Adrenal gland (tissue), 12 donors: Measurements from ENCODE around the gene KDM4B. TPM values are rescaled to one million over a fixed set of nuclear protein-coding genes. Genes with fewer than 3 reads are reported as not detected.

Source experiments
- DNase-seq, 7 donors: peaks; one replicate each; pipeline ENCODE4 v3.0.0-alpha.2; 2019 to 2020
- H3K27ac ChIP-seq, 5 donors: fragments of 200-600 bp; sonication (generic) in 4 of 5; 1 replicate in 3 of 5; 2 replicates in 2 of 5; pipeline versions ENCODE4 v1.5.1 to v1.8.0; 2016 to 2020; ENCODE audit warnings: mild to moderate bottlenecking in 1 of 5
- H3K27me3 ChIP-seq: fragments of 200-600 bp; 2 replicates; pipeline ENCODE4 v1.8.0; 2021
- H3K36me3 ChIP-seq, 2 donors: fragments of 200-600 bp; replicated peaks in 1 of 2; 1 replicate in 1 of 2; 2 replicates in 1 of 2; pipeline versions ENCODE4 v1.5.1 to v1.8.0; 2018 to 2022
- H3K4me1 ChIP-seq, 2 donors: fragments of 200-600 bp; replicated peaks in 1 of 2; 1 replicate in 1 of 2; 2 replicates in 1 of 2; pipeline versions ENCODE4 v1.5.1 to v1.8.0; 2018 to 2021
- H3K4me3 ChIP-seq, 4 donors: fragments of 200-600 bp; sonication (generic) in 3 of 4; one replicate each; pipeline ENCODE4 v1.5.1; 2016 to 2018
- H3K9me3 ChIP-seq, 3 donors: fragments of 200-600 bp; sonication (generic) in 1 of 3; replicated peaks in 1 of 3; 1 replicate in 2 of 3; 2 replicates in 1 of 3; pipeline versions ENCODE4 v1.5.1 to v1.8.0; 2016 to 2021
- CTCF ChIP-seq, 6 experiments: fragments of 450-650 bp in 4 of 6; fragments of 200-600 bp in 2 of 6; sonication (generic) in 1 of 6; IDR thresholded peaks; 1 replicate in 5 of 6; 2 replicates in 1 of 6; pipeline versions ENCODE4 v1.5.1 to v1.8.0; 2016 to 2021; ENCODE audit warnings: antibody characterized with exemption in 6 of 6, mild to moderate bottlenecking in 2 of 6, moderate library complexity in 1 of 6
- POLR2A ChIP-seq, 2 donors: fragments of 450-650 bp; IDR thresholded peaks; one replicate each; pipeline ENCODE4 v1.6.1; 2017; ENCODE audit warnings: antibody characterized with exemption in 2 of 2, mild to moderate bottlenecking in 2 of 2, moderate library complexity in 1 of 2
- WGBS, 4 donors: extraction: QIAGEN DNeasy Blood & Tissue Kit in 2 of 4; methylation state at CpG; one replicate each; pipeline versions ENCODE4 v1.1.5 to v1.1.7; 2013 to 2017; 5-methylcytosine and 5-hydroxymethylcytosine counted together
- intact Hi-C, 2 donors: fragments of 100-400 bp; cut with DNase I; formaldehyde crosslinking; loops; one replicate each; pipeline versions ENCODE4 v1.14.1 to v1.15.0; 2022 to 2023
- polyA plus RNA-seq, 3 donors: library from polyadenylated mRNA; stranded (reverse); fragments of 200-250 nt in 2 of 3; fragments of 350-450 nt in 1 of 3; fragmentation: Illumina TruSeq in 1 of 3; extraction: RNeasy Lipid Tissue Mini Kit (QIAGEN cat#74804) in 1 of 3; gene quantifications; one replicate each; pipeline ENCODE4 v1.2.3, GENCODE V29; 2013 to 2014
- total RNA-seq, 9 donors: library from RNA; depleted of rRNA in 4 of 9; stranded (reverse); fragments of >200 nt in 4 of 9; fragments of 120-200 nt in 1 of 9; fragmentation: NEBNext Ultra II Directional in 1 of 9; extraction: Animal tissue kit (Norgen Biotek cat#: 25700) in 1 of 9; gene quantifications; one replicate each; pipeline versions ENCODE4 v1.1.0 to v1.2.4, GENCODE V29; 2013 to 2023
- donor health status: healthy with polysubstance abuse.
- donor health status: Bipolar disorder and iron deficiency.
- donor health status: DM: yes; HTN: yes; CAD: no.
- donor health status: DM: no; HTN: no; CAD: no.
- donor health status: DM: no; HTN: no; CAD: no.
- donor health status: DM: yes; HTN: yes; CAD: no.

The KDM4B gene
- total and polyA plus RNA-seq, 12 donors, result 9.8 to 65.1 (median 39.9) TPM

DNA sequence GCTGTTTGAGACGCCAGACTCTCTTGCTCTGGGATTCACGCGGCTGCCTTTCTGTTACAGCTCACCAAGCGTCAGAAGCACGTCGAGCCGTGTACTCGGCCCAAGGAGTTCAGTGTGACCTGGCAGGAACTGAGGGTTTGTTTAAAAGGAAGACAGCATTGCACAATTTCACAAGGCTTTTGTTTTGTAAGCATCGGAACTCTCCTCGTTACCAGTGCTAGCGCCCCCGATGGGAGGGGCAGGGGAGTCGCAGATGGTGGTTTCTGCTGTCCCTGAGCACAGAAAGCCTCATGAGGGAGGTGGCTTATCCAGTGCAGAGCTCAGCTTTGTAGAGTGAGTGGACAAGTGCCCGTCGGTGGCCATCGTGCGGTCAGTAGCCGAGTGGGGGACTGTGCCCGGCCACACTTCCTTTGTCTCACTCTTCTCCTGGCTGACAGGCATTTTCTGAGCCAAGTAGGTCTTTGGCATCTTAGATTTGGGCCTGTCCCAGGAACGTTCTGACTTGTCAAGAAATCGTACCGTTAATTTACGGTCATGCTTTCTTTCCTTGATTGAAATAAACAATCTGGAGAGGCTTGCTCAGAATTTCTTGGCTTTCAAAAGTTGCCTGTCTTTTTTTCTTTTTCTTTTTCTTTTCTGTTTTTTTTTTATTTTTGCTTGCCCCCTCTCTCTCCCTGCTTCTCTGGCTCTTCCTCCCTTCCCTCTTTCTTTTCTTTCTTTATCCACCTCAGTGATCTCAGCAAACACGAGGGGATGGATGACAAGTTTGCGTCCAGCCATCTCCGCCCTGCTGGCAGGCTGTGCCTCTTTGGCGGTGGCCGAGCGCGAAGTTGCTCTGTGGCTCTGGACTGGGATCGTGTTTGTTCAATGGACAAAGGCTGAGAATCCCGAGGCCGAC is 7.7 kb downstream of the KDM4B start:
- H3K4me1 ChIP-seq, result peaks cover 39 to 77% of the 10 kb centered on the region in 2 donors
- H3K36me3 ChIP-seq, result no peaks in the 10 kb centered on the region
- intact Hi-C loops, result loop anchor here in 1 of 2 donors (10.0 kb wide), 1 partner anchor 48 kb away; no protein-coding TSS in a partner anchor
- 14 to 26% (median 22%) methylated on average over 27 to 33 of the region's 33 CpGs for WGBS, 4 donors
- H3K4me3 ChIP-seq, result no peak overlapping the region
- peak overlapping the region; percentile 78 to 91 (median 86) for H3K27ac ChIP-seq
- H3K9me3 ChIP-seq, result no peaks in the 10 kb centered on the region
- peak; percentile 81 to 96 (median 93) for DNase-seq
- TF ChIP-seq CTCF (IDR thresholded peaks at IDR 0.05) (peak; percentile 35 to 62 (median 52)), POLR2A (IDR thresholded peaks at IDR 0.05) (peak; percentile 48 to 84)
- H3K27me3 ChIP-seq, result no peaks in the 10 kb centered on the region

DNA sequence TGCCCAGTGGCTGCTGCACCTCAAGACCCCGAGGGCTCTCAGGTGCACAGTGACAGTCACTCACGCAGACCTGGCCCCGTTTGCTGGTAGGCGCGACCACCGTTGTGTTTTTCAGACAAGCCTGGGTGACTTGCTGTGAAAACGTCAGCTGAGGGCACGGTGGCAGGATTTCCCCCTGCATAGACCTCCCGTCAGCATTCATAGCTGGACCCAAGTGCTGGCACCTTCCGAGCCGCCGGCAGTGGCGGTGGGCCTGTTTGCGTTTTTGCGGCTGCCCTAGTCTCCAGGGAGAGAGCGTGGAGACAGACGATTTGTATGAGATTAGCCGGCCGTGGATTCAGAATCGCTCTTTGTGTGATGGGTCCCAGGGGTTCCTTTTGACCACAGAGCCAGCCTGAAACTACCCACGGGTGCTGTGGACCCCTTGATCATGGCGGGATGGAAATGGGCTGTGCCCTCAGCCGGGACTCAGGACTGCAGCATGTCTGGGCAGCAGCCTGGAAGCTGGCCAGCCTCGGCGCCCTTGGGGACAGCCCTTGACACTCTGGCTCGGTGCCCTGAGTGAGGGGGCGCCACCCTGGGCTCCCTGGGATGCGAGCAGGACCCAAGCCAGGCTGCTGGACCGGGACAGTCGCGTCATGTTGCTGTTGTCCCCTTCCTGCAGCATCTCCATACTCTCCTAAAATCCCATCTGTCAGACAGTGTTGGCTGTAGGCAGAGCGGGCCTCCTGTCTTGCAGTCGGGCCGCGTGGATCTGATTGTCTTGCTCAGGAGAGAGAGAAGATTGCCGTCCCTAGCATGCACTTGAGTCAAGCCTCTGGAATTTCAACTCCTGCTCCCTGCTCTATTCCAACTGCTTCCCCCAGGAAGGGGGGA is 8.6 kb downstream of the KDM4B start:
- Histone ChIP-seq H3K36me3 (no peaks in the 10 kb centered on the region), H3K27me3 (no peaks in the 10 kb centered on the region), H3K27ac (peak overlapping the region; percentile 78 to 91 (median 82)), H3K9me3 (no peaks in the 10 kb centered on the region), H3K4me3 (peak overlapping the region in 1 of 4 donors; percentile 17), H3K4me1 (peaks cover 30 to 68% of the 10 kb centered on the region in 2 donors)
- TF ChIP-seq POLR2A (IDR thresholded peaks at IDR 0.05) (no peak), CTCF (IDR thresholded peaks at IDR 0.05) (no peak)
- intact Hi-C loops, result loop anchor here in 1 of 2 donors (10.0 kb wide), 1 partner anchor 47 kb away; no protein-coding TSS in a partner anchor
- WGBS, 4 donors, result 50 to 57% (median 54%) methylated on average over 23 to 36 of the region's 36 CpGs; no CpG with 5 or more reads in 1 of the 4 donors
- peak; percentile 62 to 72 (median 67) for DNase-seq

GRCh38 chr19:4979211-4979807 is 10.4 kb downstream of the KDM4B start:
- WGBS, 4 donors, result 70 to 83% (median 74%) methylated on average over 5 to 8 of the region's 8 CpGs
- H3K27ac ChIP-seq, result peak overlapping the region in 2 of 5 donors; percentile 9 to 32
- no peaks in the 10 kb centered on the region for H3K27me3 ChIP-seq
- H3K4me1 ChIP-seq, result peaks cover 25 to 56% of the 10 kb centered on the region in 2 donors
- DNase-seq, result no peak
- no peaks in the 10 kb centered on the region for H3K36me3 ChIP-seq
- no peak for TF ChIP-seq POLR2A (IDR thresholded peaks at IDR 0.05)
- no peak for TF ChIP-seq CTCF (IDR thresholded peaks at IDR 0.05)
- intact Hi-C loops, result loop anchor here in 1 of 2 donors (10.0 kb wide), 1 partner anchor 45 kb away; no protein-coding TSS in a partner anchor
- no peak overlapping the region for H3K4me3 ChIP-seq
- no peaks in the 10 kb centered on the region for H3K9me3 ChIP-seq
